ENCODE measurements around the gene SIRT1.
"Not testable (repeated sequence)": the region's sequence is repeated elsewhere in the genome, so short reads cannot be mapped to it uniquely, and the experiment has no call there.

Gene SIRT1

GRCh38 chr10:67884313-67884841 is at the start of gene SIRT1:
Gene SIRT1 (plus strand): TSS chr10:67884656. CDS start chr10:67884722, 66 bp downstream.
- in situ Hi-C loops (cut with HindIII; ENCODE audit: low sequenced_read_pairs) = no loop called here

GRCh38 chr10:67835541-67836394 is 48.7 kb upstream of the SIRT1 start:
- in situ Hi-C loops (cut with HindIII; ENCODE audit: low sequenced_read_pairs) = not testable (repeated sequence)

GRCh38 chr10:67836488-67836887 is 48.0 kb upstream of the SIRT1 start:
- in situ Hi-C loops (cut with HindIII; ENCODE audit: low sequenced_read_pairs) = no loop called here

GRCh38 chr10:67836972-67837371 is 47.5 kb upstream of the SIRT1 start:
- in situ Hi-C loops (cut with HindIII; ENCODE audit: low sequenced_read_pairs) = no loop called here

GRCh38 chr10:67837541-67838314 is 46.7 kb upstream of the SIRT1 start, which contains the start of gene DNAJC12:
Gene DNAJC12 (minus strand): TSS chr10:67838188. CDS start chr10:67838011, 177 bp downstream.
- in situ Hi-C loops (cut with HindIII; ENCODE audit: low sequenced_read_pairs) = no loop called here

- in situ Hi-C loops (cut with HindIII; ENCODE audit: low sequenced_read_pairs) = not testable (repeated sequence)
These were observed 44.9 kb upstream of the SIRT1 start for GRCh38 chr10:67839511-67839910.

GRCh38 chr10:67839951-67840350 is 44.5 kb upstream of the SIRT1 start:
- in situ Hi-C loops (cut with HindIII; ENCODE audit: low sequenced_read_pairs) = no loop called here

GRCh38 chr10:67841737-67842136 is 42.7 kb upstream of the SIRT1 start:
- in situ Hi-C loops (cut with HindIII; ENCODE audit: low sequenced_read_pairs) = no loop called here

- in situ Hi-C loops (cut with HindIII; ENCODE audit: low sequenced_read_pairs) = no loop called here
These were observed 41.2 kb upstream of the SIRT1 start for GRCh38 chr10:67843284-67843683.

- in situ Hi-C loops (cut with HindIII; ENCODE audit: low sequenced_read_pairs) = no loop called here
These were observed 35.0 kb upstream of the SIRT1 start for GRCh38 chr10:67849331-67850011.

GRCh38 chr10:67851186-67851585 is 33.3 kb upstream of the SIRT1 start:
- in situ Hi-C loops (cut with HindIII; ENCODE audit: low sequenced_read_pairs) = no loop called here

- in situ Hi-C loops (cut with HindIII; ENCODE audit: low sequenced_read_pairs) = no loop called here
These were observed 31.7 kb upstream of the SIRT1 start for GRCh38 chr10:67852761-67853160.

- in situ Hi-C loops (cut with HindIII; ENCODE audit: low sequenced_read_pairs) = no loop called here
These were observed 30.9 kb upstream of the SIRT1 start for GRCh38 chr10:67853512-67853911.

GRCh38 chr10:67858971-67859370 is 25.5 kb upstream of the SIRT1 start:
- in situ Hi-C loops (cut with HindIII; ENCODE audit: low sequenced_read_pairs) = no loop called here

GRCh38 chr10:67861750-67862432 is 22.6 kb upstream of the SIRT1 start:
- in situ Hi-C loops (cut with HindIII; ENCODE audit: low sequenced_read_pairs) = no loop called here

- in situ Hi-C loops (cut with HindIII; ENCODE audit: low sequenced_read_pairs) = no loop called here
These were observed 21.4 kb upstream of the SIRT1 start for GRCh38 chr10:67863094-67863493.

GRCh38 chr10:67864607-67865371 is 19.7 kb upstream of the SIRT1 start:
- in situ Hi-C loops (cut with HindIII; ENCODE audit: low sequenced_read_pairs) = no loop called here

- in situ Hi-C loops (cut with HindIII; ENCODE audit: low sequenced_read_pairs) = no loop called here
These were observed 16.3 kb upstream of the SIRT1 start for GRCh38 chr10:67868132-67868531.

GRCh38 chr10:67869996-67870395 is 14.5 kb upstream of the SIRT1 start:
- in situ Hi-C loops (cut with HindIII; ENCODE audit: low sequenced_read_pairs) = no loop called here

Measured in endothelial cell of hepatic sinusoid (primary cell).